Transverse colon (tissue), 4 donors: Measurements from ENCODE around the gene FBXL17. TPM values are rescaled to one million over a fixed set of nuclear protein-coding genes. Genes with fewer than 3 reads are reported as not detected.

Source experiments
- DNase-seq: peaks from one replicate; pipeline ENCODE4 v3.0.0-alpha.2; 2019
- H3K27ac ChIP-seq, 4 donors: fragments of 200-600 bp; sonication (generic); 2 replicates each; pipeline ENCODE4 v1.5.1; 2016 to 2018; ENCODE audit warnings: inconsistent platforms in 4 of 4
- H3K27me3 ChIP-seq: fragments of 200-600 bp; sonication (generic); 2 replicates; pipeline ENCODE4 v1.5.1; 2017; ENCODE audit warnings: inconsistent platforms
- H3K36me3 ChIP-seq, 4 donors: fragments of 200-600 bp; sonication (generic); 2 replicates each; pipeline ENCODE4 v1.5.1; 2017 to 2019; ENCODE audit warnings: inconsistent platforms in 4 of 4
- H3K4me1 ChIP-seq, 4 donors: fragments of 200-600 bp; sonication (generic); 2 replicates each; pipeline ENCODE4 v1.5.1; 2017 to 2020; ENCODE audit warnings: inconsistent platforms in 4 of 4
- H3K4me3 ChIP-seq, 4 donors: fragments of 200-600 bp; sonication (generic); 1 replicate in 1 of 4; 2 replicates in 3 of 4; pipeline versions ENCODE4 v1.5.1 to v1.6.1; 2017 to 2019; ENCODE audit warnings: inconsistent platforms in 4 of 4
- H3K9me3 ChIP-seq, 2 donors: fragments of 200-600 bp; sonication (generic); 2 replicates each; pipeline ENCODE4 v1.5.1; 2017 to 2019; ENCODE audit warnings: inconsistent platforms in 2 of 2
- EP300 ChIP-seq: sonication (generic); formaldehyde crosslinking; IDR thresholded peaks from one replicate; pipeline ENCODE4 v1.6.1; 2017; ENCODE audit warnings: antibody characterized with exemption, low read depth
- POLR2A ChIP-seq: fragments of 450-650 bp; IDR thresholded peaks from one replicate; pipeline ENCODE4 v1.6.1; 2016; ENCODE audit warnings: antibody characterized with exemption, mild to moderate bottlenecking, moderate library complexity
- POLR2AphosphoS5 ChIP-seq, 3 donors: sonication (generic); formaldehyde crosslinking; IDR thresholded peaks; one replicate each; pipeline ENCODE4 v1.6.1; 2016; ENCODE audit warnings: antibody characterized with exemption in 3 of 3
- WGBS, 2 donors: methylation state at CpG; one replicate each; pipeline ENCODE4 v1.1.5; 2018; ENCODE audit warnings: low coverage in 1 of 2; 5-methylcytosine and 5-hydroxymethylcytosine counted together
- in situ Hi-C, 4 donors: fragments of 200-750 bp; cut with MboI; loops; one replicate each; pipeline versions ENCODE4 v1.15.0 to v1.15.1; 2017; ENCODE audit warnings: low sequenced_read_pairs in 3 of 4, low pct_ligation_motif_present in 1 of 4, low pct_unique_long_range_greater_than_20kb in 1 of 4
- intact Hi-C: fragments of 100-400 bp; cut with DNase I; formaldehyde crosslinking; loops from one replicate; pipeline ENCODE4 v1.15.1; 2023; ENCODE audit warnings: low total_unique reads
- total RNA-seq, 4 donors: library from RNA; depleted of rRNA; stranded (reverse); fragments of >200 nt; gene quantifications; one replicate each; pipeline ENCODE4 v1.1.0, GENCODE V29; 2016
- TF ChIP-seq, protein P1 (sequence below), 5 experiments: fragments of 200-600 bp in 3 of 5; fragments of 450-650 bp in 2 of 5; sonication (generic) in 3 of 5; IDR thresholded peaks; 1 replicate in 2 of 5; 2 replicates in 3 of 5; pipeline ENCODE4 v1.5.1; 2016 to 2017; ENCODE audit warnings: antibody characterized with exemption in 5 of 5, inconsistent platforms in 3 of 5, mild to moderate bottlenecking in 2 of 5, moderate library complexity in 1 of 5

The FBXL17 gene
- total RNA-seq, 4 donors from 2014 or later: 17.7 to 99.5 (median 24.6) TPM

DNA sequence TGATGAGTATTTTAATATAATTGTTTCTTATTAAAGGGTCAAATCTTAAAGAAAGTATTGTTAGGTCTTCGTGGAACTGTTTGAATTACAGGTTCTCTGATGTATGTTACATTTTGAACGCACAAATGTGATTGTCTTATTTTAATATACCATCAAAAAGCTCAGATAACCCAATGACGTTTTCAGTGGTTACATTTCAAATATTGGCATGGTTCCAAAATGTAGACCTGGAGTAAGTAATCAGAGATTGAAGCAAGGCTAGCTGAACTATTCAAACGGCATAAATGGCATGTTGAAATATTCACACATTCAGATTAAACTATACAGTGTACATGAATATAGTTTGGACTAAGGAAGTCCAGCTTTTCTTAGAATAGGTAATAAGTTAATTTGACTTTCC, 429.4 kb downstream of the FBXL17 start:
- no peak for TF ChIP-seq EP300
- TF ChIP-seq POLR2AphosphoS5 (IDR thresholded peaks at IDR 0.05): no peak
- TF ChIP-seq, protein P1, sequence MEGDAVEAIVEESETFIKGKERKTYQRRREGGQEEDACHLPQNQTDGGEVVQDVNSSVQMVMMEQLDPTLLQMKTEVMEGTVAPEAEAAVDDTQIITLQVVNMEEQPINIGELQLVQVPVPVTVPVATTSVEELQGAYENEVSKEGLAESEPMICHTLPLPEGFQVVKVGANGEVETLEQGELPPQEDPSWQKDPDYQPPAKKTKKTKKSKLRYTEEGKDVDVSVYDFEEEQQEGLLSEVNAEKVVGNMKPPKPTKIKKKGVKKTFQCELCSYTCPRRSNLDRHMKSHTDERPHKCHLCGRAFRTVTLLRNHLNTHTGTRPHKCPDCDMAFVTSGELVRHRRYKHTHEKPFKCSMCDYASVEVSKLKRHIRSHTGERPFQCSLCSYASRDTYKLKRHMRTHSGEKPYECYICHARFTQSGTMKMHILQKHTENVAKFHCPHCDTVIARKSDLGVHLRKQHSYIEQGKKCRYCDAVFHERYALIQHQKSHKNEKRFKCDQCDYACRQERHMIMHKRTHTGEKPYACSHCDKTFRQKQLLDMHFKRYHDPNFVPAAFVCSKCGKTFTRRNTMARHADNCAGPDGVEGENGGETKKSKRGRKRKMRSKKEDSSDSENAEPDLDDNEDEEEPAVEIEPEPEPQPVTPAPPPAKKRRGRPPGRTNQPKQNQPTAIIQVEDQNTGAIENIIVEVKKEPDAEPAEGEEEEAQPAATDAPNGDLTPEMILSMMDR (IDR thresholded peaks at IDR 0.05): no peak
- no peak for TF ChIP-seq POLR2A
- Histone ChIP-seq H3K27me3 (no peaks in the 10 kb centered on the region), H3K9me3 (no peaks in the 10 kb centered on the region), H3K27ac (no peak overlapping the region), H3K4me1 (peaks cover 0 to 7% (median 0%) of the 10 kb centered on the region in 4 donors), H3K36me3 (no peaks in the 10 kb centered on the region), H3K4me3 (no peak overlapping the region)
- intact Hi-C loops: no loop called here
- WGBS, 2 donors: 67 to 75% methylated on average over 4 of the region's 4 CpGs
- in situ Hi-C loops: no loop called here
- no peak for DNase-seq

DNA sequence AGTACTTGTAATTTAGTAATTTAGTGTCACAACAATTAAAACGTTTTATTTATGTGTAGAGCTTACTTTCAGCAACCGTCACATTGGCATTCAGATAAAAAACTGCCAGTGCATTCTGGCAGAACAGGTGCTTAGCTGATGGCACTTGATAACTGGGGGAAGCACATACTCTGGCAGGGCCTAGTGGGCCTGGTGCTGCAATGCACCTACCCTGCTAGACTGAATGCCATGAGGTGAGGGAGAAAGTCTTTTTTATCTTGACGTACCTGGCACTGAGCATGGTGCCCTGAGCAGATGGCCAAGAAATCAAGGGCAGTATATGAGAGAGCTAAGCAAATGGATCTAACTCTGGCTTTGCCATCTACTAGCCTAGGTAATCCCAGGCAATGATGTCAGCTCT, 430.6 kb downstream of the FBXL17 start:
- in situ Hi-C loops: no loop called here
- H3K27me3 ChIP-seq: no peaks in the 10 kb centered on the region
- no peak overlapping the region for H3K4me3 ChIP-seq
- H3K4me1 ChIP-seq: peaks cover 0 to 7% (median 0%) of the 10 kb centered on the region in 4 donors
- intact Hi-C loops: no loop called here
- 87% methylated on average over 3 of the region's 3 CpGs; no CpG with 5 or more reads in 1 of the 2 donors for WGBS, 2 donors
- no peak for TF ChIP-seq EP300
- TF ChIP-seq, protein P1 (IDR thresholded peaks at IDR 0.05): no peak
- no peak for DNase-seq
- H3K9me3 ChIP-seq: no peaks in the 10 kb centered on the region
- H3K27ac ChIP-seq: no peak overlapping the region
- no peaks in the 10 kb centered on the region for H3K36me3 ChIP-seq

DNA sequence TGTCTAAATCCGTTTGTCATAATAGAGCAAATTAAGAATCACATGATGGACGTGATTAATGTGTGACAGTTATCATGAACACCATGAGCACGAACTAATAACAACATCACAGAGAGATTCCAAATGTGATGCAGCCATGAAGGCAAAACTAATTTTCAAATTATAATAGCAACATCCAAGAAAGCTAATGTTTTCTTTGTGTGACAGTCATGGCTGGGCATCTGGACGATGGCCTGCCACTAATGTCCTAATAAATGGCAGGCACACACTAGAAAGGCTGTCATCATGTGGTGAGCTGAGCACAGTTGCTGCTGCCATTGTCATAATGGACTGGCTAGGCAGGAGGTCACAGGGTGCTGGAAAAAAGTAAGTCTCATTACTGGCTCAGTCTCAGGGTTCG, 431.1 kb downstream of the FBXL17 start:
- TF ChIP-seq, protein P1 (IDR thresholded peaks at IDR 0.05): no peak
- no peak for TF ChIP-seq POLR2A
- no peak for TF ChIP-seq POLR2AphosphoS5 (IDR thresholded peaks at IDR 0.05)
- Histone ChIP-seq H3K27me3 (no peaks in the 10 kb centered on the region), H3K4me3 (no peak overlapping the region), H3K4me1 (peaks cover 0 to 7% (median 0%) of the 10 kb centered on the region in 4 donors), H3K27ac (no peak overlapping the region), H3K9me3 (no peaks in the 10 kb centered on the region), H3K36me3 (no peaks in the 10 kb centered on the region)
- intact Hi-C loops (no loop called here), in situ Hi-C loops (no loop called here)
- DNase-seq: no peak
- 89 to 92% methylated on average over 2 to 5 of the region's 5 CpGs for WGBS, 2 donors

DNA sequence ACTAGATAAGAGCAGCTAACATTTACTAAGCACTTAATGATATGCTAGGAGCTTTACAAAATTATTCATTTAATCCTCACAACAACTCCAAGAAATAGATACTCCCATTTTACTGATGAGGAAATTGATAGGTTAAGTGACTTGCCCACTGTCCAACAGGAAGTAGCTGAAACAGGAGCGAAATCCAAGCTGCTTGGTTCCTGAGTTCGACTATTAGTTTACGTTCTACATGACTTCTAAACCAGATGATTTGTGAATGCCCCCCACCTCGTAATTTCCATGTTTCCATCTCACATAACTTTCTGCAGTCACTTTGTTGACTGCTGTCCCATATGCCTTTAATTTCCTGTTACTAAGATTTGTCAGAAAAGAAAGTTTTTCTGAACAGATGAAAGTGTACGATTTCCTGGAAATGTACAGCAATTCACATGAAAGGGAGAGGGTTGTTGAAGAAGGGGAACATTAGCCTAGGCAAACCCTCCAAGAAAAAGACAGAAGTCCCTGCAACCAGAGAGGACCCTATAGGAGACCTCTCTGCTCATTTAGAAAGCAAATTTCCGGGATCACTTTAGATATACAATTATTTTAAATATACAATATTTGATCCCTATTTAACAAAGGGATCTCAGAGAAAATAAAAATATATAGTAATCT, 432.1 kb downstream of the FBXL17 start:
- intact Hi-C loops (no loop called here), in situ Hi-C loops (no loop called here)
- H3K4me3 ChIP-seq: no peak overlapping the region
- no peak overlapping the region for H3K27ac ChIP-seq
- no peaks in the 10 kb centered on the region for H3K36me3 ChIP-seq
- no peaks in the 10 kb centered on the region for H3K27me3 ChIP-seq
- DNase-seq: no peak
- H3K4me1 ChIP-seq: peaks cover 0 to 7% (median 0%) of the 10 kb centered on the region in 4 donors
- TF ChIP-seq POLR2AphosphoS5 (IDR thresholded peaks at IDR 0.05) (no peak), EP300 (no peak), POLR2A (no peak)
- TF ChIP-seq, protein P1 (IDR thresholded peaks at IDR 0.05): no peak
- H3K9me3 ChIP-seq: no peaks in the 10 kb centered on the region
- WGBS, 2 donors: 82 to 89% methylated on average over 6 of the region's 6 CpGs
